Endothelial cell (in vitro differentiated cells): Measurements from ENCODE around the gene PSMB5. TPM values are rescaled to one million over a fixed set of nuclear protein-coding genes. Genes with fewer than 3 reads are reported as not detected.

Experiments used
- DNase-seq: peaks from one replicate; pipeline ENCODE4 v3.0.0; 2021; ENCODE audit warnings: low spot score
- H3K27ac Mint-ChIP-seq: one replicate; pipeline ENCODE4 v1.8.0; 2021; ENCODE audit warnings: mixed read lengths, inconsistent platforms; ENCODE audit not compliant: unreplicated experiment
- H3K27me3 Mint-ChIP-seq: one replicate; pipeline ENCODE4 v1.8.0; 2021; ENCODE audit warnings: mild to moderate bottlenecking, moderate library complexity, mixed read lengths, inconsistent platforms; ENCODE audit not compliant: unreplicated experiment
- H3K36me3 Mint-ChIP-seq: one replicate; pipeline ENCODE4 v1.8.0; 2021; ENCODE audit warnings: mild to moderate bottlenecking, low read depth, mixed read lengths, inconsistent platforms; ENCODE audit not compliant: unreplicated experiment
- H3K4me1 Mint-ChIP-seq: one replicate; pipeline ENCODE4 v1.8.0; 2021; ENCODE audit warnings: mild to moderate bottlenecking, mixed read lengths, inconsistent platforms; ENCODE audit not compliant: unreplicated experiment
- H3K4me3 Mint-ChIP-seq: one replicate; pipeline ENCODE4 v1.8.0; 2021; ENCODE audit warnings: mild to moderate bottlenecking, mixed read lengths, inconsistent platforms; ENCODE audit not compliant: unreplicated experiment
- H3K9me3 Mint-ChIP-seq: one replicate; pipeline ENCODE4 v1.8.0; 2021; ENCODE audit warnings: mixed read lengths, inconsistent platforms; ENCODE audit not compliant: unreplicated experiment
- CTCF ChIP-seq: fragments of 200-600 bp; sonication (generic); IDR thresholded peaks from one replicate; pipeline ENCODE4 v1.5.0; 2021; ENCODE audit warnings: antibody characterized with exemption; ENCODE audit not compliant: unreplicated experiment
- total RNA-seq: library from RNA; stranded (reverse); fragmentation: NEBNext Ultra II Directional; extraction: Animal tissue kit (Norgen Biotek cat#: 25700); gene quantifications from one replicate; pipeline ENCODE4 v1.2.1, GENCODE V29; 2021; ENCODE audit not compliant: unreplicated experiment

Gene PSMB5
- total RNA-seq, 1 donor from 2014 or later = 177 TPM

- H3K9me3 Mint-ChIP-seq = no peaks in the 10 kb centered on the region
- TF ChIP-seq CTCF = no peak
- DNase-seq = no peak
- H3K4me3 Mint-ChIP-seq = peak overlapping the region; percentile 63
- peaks cover 15% of the 10 kb centered on the region for H3K27me3 Mint-ChIP-seq
- H3K4me1 Mint-ChIP-seq = peaks cover 42% of the 10 kb centered on the region
- peaks cover 19% of the 10 kb centered on the region for H3K36me3 Mint-ChIP-seq
- H3K27ac Mint-ChIP-seq = peak overlapping the region; percentile 92
Measured at GRCh38 chr14:23047751-23048693, 13.3 kb upstream of the PSMB5 start.

GRCh38 chr14:23047034-23047634 is 12.4 kb upstream of the PSMB5 start:
- H3K36me3 Mint-ChIP-seq = peaks cover 17% of the 10 kb centered on the region
- peaks cover 42% of the 10 kb centered on the region for H3K4me1 Mint-ChIP-seq
- H3K27ac Mint-ChIP-seq = peak overlapping the region; percentile 92
- H3K4me3 Mint-ChIP-seq = peak overlapping the region; percentile 63
- DNase-seq = no peak
- H3K27me3 Mint-ChIP-seq = peaks cover 15% of the 10 kb centered on the region
- no peaks in the 10 kb centered on the region for H3K9me3 Mint-ChIP-seq
- TF ChIP-seq CTCF = no peak

- H3K4me1 Mint-ChIP-seq = peaks cover 42% of the 10 kb centered on the region
- no peak overlapping the region for H3K4me3 Mint-ChIP-seq
- H3K9me3 Mint-ChIP-seq = no peaks in the 10 kb centered on the region
- no peak for DNase-seq
- peaks cover 15% of the 10 kb centered on the region for H3K27me3 Mint-ChIP-seq
- no peak overlapping the region for H3K27ac Mint-ChIP-seq
- TF ChIP-seq CTCF = no peak
- peaks cover 17% of the 10 kb centered on the region for H3K36me3 Mint-ChIP-seq
Measured at GRCh38 chr14:23045419-23046357, 11.0 kb upstream of the PSMB5 start.

GRCh38 chr14:23044840-23045239 is 10.1 kb upstream of the PSMB5 start:
- Mint-ChIP-seq H3K4me3 (peak overlapping the region; percentile 82), H3K27ac (peak overlapping the region; percentile 64), H3K4me1 (peaks cover 42% of the 10 kb centered on the region), H3K27me3 (peaks cover 15% of the 10 kb centered on the region), H3K9me3 (no peaks in the 10 kb centered on the region), H3K36me3 (peaks cover 10% of the 10 kb centered on the region)
- no peak for TF ChIP-seq CTCF
- no peak for DNase-seq
